Measurements from ENCODE around the gene B4GALNT4. TPM values are rescaled to one million over a fixed set of nuclear protein-coding genes. Genes with fewer than 3 reads are reported as not detected.
"Not testable (repeated sequence)": the region's sequence is repeated elsewhere in the genome, so short reads cannot be mapped to it uniquely, and the experiment has no call there.

Gene B4GALNT4
- total RNA-seq, 1 experiment from 2014 or later: 0.08 TPM

DNA sequence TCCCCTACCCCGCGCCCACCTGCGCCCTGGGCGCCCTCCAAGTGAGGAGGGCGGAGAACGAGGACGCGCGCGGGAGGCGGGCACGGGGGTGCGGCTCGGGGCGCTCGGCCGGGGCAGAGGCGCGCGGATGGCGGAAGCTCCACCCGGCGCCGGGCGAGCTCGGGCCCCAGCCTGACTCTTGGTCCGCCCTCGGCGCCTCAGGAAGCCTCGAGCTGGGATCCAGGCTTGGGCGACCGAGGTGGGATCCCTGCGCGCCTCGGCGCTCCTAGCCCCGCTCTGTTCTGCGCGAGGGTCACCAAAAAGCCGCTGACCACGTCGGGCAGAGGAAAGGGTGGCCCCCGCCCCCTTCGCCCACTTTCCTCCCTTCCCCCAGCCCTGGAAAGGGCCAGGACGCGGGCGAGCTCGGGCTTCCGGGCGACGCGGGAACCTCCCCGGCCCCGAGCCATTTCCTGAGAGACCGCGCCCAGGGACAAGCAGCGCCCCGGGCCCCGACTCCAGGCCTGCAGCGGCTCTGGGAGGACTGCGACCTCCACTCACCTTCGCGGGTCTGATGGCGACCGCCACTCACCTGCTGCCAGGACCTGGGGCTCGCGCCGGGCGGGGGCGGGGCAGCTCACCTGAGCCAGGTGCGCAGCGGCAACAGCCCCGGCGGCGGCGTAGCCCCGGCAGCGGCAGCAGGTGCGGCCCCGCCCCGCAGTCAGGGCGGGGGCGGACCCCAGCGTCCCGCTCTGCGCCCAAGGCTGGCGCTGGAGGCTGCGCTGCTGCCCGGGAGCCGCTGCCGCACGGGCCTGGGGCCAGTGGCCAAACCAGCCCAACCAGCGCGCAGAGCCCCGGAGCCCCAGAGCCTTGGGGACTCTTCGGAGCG is 47.7 kb downstream of the B4GALNT4 start:
- DNase-seq: no peak
- H3K4me3 ChIP-seq: no peak overlapping the region
- no peaks in the 10 kb centered on the region for H3K27me3 ChIP-seq
- no peaks in the 10 kb centered on the region for H3K9me3 ChIP-seq (replicated peaks)
- H3K36me3 ChIP-seq: no peaks in the 10 kb centered on the region
- no peaks in the 10 kb centered on the region for H3K4me1 ChIP-seq
- no peak overlapping the region for H3K27ac ChIP-seq

DNA sequence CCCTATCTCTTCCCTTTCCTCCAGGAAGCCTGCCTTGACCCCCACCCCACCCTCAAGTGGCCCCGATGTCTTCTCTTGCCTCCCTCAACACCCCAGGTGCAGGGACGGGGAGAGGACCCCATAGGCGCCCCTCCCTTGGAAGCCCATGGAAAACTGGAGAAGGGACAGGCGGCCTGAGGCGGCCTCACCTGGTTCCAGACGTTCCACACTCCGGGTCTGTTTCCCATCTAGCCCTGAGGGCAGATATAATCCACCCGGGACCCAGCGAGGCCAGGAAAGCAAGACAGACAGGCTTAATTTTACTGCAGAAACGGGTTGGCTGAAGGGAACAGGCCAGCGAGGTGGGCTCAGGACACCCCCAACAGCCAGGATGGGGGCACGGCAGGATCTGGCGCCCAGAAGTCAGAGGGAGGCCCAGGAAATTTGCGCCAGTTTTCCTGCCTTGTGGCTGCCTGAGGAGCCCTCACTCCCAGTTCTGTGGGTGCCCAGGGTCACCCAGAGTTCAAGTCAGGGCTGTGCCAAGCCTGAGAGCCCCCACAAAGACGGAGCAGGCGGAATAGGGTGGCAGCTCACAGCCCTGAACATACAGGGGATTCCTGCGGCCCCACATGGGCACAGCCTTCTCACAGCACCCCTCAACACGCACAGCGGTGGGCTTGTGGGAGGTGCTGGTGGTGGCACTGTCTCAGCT is 48.5 kb downstream of the B4GALNT4 start:
- Histone ChIP-seq H3K9me3 (replicated peaks) (no peaks in the 10 kb centered on the region), H3K27ac (no peak overlapping the region), H3K4me1 (no peaks in the 10 kb centered on the region), H3K27me3 (no peaks in the 10 kb centered on the region), H3K4me3 (no peak overlapping the region), H3K36me3 (no peaks in the 10 kb centered on the region)
- DNase-seq: no peak

DNA sequence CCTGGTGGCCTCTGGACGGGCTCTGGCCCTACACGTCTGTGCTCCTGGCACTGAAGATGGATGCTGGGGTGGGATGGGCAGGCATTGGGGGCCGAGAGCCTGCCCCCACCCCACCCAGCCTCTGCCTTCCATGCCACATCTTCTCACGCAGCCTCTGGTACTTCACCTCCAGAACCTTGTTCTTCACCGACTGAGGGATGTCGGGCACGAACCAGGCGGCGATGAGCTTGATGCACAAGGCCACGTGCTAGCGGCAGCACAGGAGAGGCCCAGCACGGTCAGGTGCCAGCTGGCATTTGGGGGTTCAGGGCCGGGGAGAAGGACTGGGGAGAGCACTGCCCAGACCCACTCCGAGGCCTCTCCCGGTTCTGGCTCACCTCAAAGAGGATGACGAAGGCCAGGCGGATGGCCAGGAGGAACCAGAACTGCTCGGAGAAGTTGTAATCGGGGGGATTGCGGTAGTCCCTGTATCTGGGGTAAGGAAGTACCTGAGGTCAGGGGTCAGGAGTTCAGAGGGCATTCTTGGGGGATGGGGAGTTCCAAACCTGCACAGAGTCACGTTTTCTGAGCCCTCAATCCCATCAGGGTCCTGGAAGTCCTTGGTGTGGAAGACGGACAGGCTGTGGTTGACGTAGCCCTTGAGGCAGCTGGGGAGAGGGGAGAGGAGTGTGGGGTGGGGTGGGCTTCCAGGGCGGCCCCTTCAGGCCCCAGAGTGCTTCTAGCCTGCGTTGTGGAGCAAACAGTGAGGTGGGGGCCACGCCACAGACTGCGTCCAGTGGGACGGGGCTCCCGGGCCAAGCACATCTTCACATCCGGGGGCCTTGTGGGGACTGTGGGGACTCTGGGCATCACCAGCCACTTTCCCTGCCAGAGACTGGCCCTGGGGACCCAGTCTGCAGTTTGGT is 49.3 kb downstream of the B4GALNT4 start:
- Histone ChIP-seq H3K4me3 (no peak overlapping the region), H3K27me3 (no peaks in the 10 kb centered on the region), H3K36me3 (no peaks in the 10 kb centered on the region), H3K4me1 (no peaks in the 10 kb centered on the region), H3K9me3 (replicated peaks) (no peaks in the 10 kb centered on the region), H3K27ac (no peak overlapping the region)
- no peak for DNase-seq

DNA sequence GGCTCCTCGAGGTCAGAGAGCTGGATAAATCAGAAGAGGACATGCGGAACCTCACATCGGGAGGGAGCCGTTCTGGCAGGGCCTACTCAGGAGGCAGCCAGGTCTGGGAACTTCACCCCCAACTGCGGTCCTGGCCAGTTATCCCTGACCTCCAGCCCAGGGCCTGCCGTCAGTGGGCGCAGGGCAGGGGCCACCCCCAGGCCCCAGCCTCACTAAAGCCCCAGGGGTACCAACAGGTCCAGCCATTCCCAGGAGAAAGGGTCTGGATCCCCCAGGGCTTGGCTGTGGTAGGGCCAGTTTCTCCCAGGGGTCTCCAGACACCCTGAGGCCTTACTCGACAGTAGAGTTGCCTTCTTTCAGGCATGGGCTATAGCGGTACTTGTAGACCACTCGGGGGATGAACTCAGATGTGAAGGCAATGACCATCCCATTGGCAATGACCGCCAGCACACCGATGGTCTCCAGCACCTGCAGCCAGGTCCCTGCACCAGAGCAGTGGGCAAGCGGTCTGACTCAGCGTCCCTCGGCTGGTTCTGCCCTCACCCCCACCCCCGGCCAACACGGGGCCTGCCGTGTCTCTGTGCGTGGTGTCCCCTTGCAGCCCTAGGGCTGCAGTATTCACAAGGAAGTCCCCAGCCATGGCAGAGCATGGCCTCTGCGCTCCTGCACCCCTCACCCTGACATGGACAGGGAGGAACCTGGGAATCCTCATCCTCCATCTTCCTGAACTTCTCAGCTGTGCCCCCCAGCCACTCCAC is 50.1 kb downstream of the B4GALNT4 start:
- no peaks in the 10 kb centered on the region for H3K27me3 ChIP-seq
- DNase-seq: no peak
- no peaks in the 10 kb centered on the region for H3K36me3 ChIP-seq

DNA sequence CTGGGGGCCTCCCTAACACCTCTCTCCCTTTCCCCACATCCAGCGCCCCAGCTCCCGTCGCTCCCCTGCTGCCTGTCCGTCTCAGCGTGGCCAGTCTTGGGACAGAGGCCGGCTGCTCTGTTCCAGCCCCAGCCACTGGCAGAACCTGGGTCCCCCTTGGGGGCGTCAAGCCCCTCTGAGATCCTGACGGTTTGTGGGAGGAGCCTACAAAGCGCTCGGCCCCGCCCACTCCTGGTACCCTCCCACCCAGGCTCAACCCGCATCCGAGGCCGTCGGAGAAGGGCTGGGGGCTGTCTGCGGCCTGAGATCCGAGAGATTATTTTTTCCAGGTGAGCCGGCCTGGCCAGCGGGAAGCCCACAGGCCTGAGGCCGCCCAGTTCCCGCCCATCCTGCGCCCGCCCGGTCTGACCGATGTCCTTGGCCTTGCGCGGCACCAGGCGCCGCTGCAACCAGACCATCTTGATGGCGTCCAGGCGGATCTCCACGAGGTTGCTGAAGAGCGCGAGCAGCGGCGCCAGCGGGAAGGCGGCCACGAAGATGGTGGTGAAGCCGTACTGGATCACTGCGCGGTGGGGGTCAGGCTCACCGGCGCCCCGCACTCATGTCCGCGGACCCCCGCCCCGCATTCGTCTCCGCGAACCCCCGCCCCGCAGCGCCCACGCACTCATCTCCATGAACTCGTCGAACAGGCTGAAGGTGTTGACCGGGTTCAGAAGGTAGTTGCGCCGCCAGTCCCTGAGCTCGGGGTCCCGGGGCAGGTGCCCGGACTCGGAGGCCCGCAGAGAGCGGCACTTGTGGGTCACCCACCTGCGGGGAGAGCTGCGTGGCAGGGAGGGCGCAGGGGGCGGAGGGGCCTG is 51.0 kb downstream of the B4GALNT4 start:
- DNase-seq: no peak
- H3K36me3 ChIP-seq: no peaks in the 10 kb centered on the region
- no peaks in the 10 kb centered on the region for H3K9me3 ChIP-seq (replicated peaks)
- no peak overlapping the region for H3K4me3 ChIP-seq
- H3K4me1 ChIP-seq: no peaks in the 10 kb centered on the region
- H3K27ac ChIP-seq: no peak overlapping the region
- H3K27me3 ChIP-seq: no peaks in the 10 kb centered on the region

More for the DNA sequence above, 50.1 kb downstream of the B4GALNT4 start:
- no peak overlapping the region for H3K27ac ChIP-seq
- no peak overlapping the region for H3K4me3 ChIP-seq
- no peaks in the 10 kb centered on the region for H3K4me1 ChIP-seq
- no peaks in the 10 kb centered on the region for H3K9me3 ChIP-seq (replicated peaks)

DNA sequence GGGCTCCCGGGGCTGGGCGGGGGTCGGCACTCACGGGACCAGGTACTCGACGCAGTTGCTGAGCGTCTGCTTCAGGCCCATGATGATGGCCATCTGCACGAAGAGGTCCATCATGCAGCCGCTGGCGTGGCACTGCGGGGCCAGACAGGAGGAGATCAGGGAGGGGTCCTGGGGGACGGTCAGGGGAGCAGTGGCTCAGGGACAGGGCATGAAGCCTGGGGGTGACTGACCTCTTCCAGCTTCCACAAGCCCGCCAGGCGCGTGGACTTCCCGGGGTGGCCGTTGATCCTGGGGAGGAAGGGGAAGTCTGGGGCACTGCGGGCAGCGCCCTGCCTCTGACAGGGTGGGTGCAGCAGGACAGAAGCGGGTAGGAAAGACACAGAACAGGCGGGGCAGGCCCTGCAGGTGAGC is 51.6 kb downstream of the B4GALNT4 start:
- no peaks in the 10 kb centered on the region for H3K27me3 ChIP-seq
- no peak for DNase-seq

DNA sequence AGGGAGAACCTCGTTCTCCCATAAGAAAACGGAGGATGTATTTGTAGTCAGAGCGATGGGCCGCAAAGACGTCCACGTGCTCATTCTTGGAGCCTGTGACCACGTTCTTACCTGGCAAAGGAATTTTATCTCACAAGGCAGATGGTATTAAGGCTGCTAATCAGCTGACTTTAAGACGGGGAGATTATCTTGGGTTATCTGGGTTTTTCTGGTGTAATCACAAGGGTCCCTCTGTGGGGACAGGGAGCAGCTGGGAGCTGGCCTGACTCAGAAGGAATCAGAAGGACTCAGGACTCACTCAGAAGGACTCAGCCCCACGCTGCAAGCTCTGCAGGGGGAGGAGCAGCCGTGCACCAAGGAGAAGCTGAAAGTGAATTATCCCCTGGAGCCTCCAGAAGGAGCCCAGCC is 53.0 kb downstream of the B4GALNT4 start:
- no peaks in the 10 kb centered on the region for H3K4me1 ChIP-seq
- no peak overlapping the region for H3K4me3 ChIP-seq
- no peak for DNase-seq
- H3K36me3 ChIP-seq: no peaks in the 10 kb centered on the region
- H3K27ac ChIP-seq: no peak overlapping the region
- no peaks in the 10 kb centered on the region for H3K27me3 ChIP-seq
- no peaks in the 10 kb centered on the region for H3K9me3 ChIP-seq (replicated peaks)

More for the DNA sequence above, 51.6 kb downstream of the B4GALNT4 start:
- no peaks in the 10 kb centered on the region for H3K9me3 ChIP-seq (replicated peaks)
- H3K4me1 ChIP-seq: no peaks in the 10 kb centered on the region
- H3K27ac ChIP-seq: no peak overlapping the region
- no peaks in the 10 kb centered on the region for H3K36me3 ChIP-seq
- H3K4me3 ChIP-seq: no peak overlapping the region

DNA sequence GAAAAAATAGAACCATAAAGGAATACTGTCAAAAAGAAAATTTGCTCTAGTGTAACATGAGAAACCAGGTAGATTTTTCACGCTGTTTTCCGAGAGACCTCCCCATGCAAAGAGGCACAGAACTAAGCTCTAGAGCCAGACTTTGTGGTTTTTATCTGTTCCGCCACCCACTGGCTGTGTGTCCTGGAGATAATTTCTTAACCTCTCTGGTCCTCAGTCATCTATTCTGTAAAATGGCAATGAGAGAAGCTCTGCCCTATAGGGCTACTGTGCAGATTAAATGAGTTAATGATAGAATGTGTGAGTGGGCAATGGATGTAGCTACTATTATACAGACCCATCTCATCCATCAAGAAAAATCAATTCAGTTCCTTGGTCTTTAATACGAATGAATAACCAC is 54.9 kb downstream of the B4GALNT4 start:
- DNase-seq: no peak
- no peaks in the 10 kb centered on the region for H3K27me3 ChIP-seq
- no peaks in the 10 kb centered on the region for H3K4me1 ChIP-seq
- H3K4me3 ChIP-seq: no peak overlapping the region
- H3K36me3 ChIP-seq: no peaks in the 10 kb centered on the region
- H3K9me3 ChIP-seq (replicated peaks): no peaks in the 10 kb centered on the region
- no peak overlapping the region for H3K27ac ChIP-seq

DNA sequence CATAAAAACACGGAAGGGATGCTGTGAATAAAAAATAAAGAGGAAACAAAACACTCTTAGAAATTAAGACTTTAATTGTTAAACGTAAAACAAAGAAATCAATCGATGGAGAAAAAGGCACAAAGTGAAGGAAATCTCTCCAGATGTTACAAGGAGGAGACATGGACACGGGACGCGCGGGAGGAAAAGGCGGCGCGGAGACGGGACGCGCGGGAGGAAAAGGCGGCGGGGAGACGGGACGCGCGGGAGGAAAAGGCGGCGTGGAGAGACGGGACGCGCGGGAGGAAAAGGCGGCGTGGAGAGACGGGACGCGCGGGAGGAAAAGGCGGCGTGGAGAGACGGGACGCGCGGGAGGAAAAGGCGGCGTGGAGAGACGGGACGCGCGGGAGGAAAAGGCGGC is 55.5 kb downstream of the B4GALNT4 start:
- H3K27me3 ChIP-seq; H3K36me3 ChIP-seq; H3K9me3 ChIP-seq (replicated peaks); H3K4me1 ChIP-seq; H3K4me3 ChIP-seq; H3K27ac ChIP-seq; DNase-seq: not testable (repeated sequence)

DNA sequence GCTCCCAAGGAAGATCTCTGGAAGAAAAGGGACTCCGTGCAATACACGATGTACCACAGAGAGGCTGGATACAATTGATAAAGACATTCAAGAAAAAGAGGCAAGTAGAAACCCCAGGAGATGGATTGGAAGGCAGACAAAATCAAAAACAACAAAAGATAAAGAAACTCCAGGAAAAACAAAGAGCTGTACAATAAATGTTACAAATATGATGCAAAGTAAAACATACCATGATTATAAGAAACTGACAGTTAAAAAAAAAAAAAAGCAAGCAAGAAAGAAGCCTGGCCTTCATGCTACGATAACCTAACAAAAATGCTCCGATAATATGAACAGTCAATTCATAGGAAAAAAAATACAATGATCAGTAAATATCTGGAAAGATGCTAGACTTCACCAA is 56.0 kb downstream of the B4GALNT4 start:
- Histone ChIP-seq H3K36me3 (no peaks in the 10 kb centered on the region), H3K4me3 (no peak overlapping the region)

DNA sequence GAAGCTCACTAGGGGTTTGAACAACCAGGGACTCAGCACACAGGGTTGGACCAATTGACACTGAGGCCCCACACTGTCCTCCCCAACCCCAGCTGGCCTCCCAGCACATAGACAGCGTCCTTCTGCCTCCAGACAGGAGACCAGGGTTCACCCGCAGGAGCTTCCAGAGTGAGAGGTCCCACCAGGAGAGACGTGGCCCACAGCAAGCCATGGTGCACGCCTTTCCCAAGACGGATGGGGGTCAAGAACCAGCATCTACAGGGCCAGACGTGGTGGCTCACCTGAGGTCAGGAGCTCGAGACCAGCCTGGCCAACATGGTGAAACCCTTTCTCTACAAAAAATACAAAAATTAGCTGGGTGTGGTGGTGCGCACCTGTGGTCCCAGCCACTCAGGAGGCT is 57.6 kb downstream of the B4GALNT4 start:
- DNase-seq: no peak
- no peak overlapping the region for H3K27ac ChIP-seq
- no peaks in the 10 kb centered on the region for H3K36me3 ChIP-seq
- no peaks in the 10 kb centered on the region for H3K9me3 ChIP-seq (replicated peaks)
- no peaks in the 10 kb centered on the region for H3K4me1 ChIP-seq
- H3K4me3 ChIP-seq: no peak overlapping the region
- H3K27me3 ChIP-seq: no peaks in the 10 kb centered on the region

More for the DNA sequence above, 56.0 kb downstream of the B4GALNT4 start:
- Histone ChIP-seq H3K27ac (no peak overlapping the region), H3K27me3 (no peaks in the 10 kb centered on the region), H3K4me1 (no peaks in the 10 kb centered on the region), H3K9me3 (replicated peaks) (no peaks in the 10 kb centered on the region)
- no peak for DNase-seq

DNA sequence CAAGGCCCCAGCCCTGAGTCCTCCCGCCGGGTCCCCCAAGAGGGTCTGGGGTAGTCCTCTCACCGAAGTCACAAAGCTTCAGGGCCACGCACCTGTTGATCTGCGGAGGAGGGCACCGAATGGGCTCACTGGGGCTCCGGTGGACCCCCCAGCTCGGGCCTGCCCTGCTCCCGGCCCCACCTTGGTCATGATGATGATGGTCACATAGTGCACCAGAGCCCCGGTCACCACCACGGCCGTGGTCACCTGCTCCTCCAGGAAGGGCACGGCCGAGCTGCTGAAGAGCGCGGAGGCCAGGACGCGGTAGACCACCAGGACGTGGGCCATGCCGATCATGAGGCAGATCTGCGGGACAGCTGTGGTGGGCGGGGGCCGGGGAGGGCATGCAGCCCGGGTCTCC is 59.0 kb downstream of the B4GALNT4 start:
- no peaks in the 10 kb centered on the region for H3K9me3 ChIP-seq (replicated peaks)
- H3K27ac ChIP-seq: no peak overlapping the region
- no peak for DNase-seq
- H3K4me1 ChIP-seq: no peaks in the 10 kb centered on the region
- H3K4me3 ChIP-seq: no peak overlapping the region
- no peaks in the 10 kb centered on the region for H3K27me3 ChIP-seq
- no peaks in the 10 kb centered on the region for H3K36me3 ChIP-seq

DNA sequence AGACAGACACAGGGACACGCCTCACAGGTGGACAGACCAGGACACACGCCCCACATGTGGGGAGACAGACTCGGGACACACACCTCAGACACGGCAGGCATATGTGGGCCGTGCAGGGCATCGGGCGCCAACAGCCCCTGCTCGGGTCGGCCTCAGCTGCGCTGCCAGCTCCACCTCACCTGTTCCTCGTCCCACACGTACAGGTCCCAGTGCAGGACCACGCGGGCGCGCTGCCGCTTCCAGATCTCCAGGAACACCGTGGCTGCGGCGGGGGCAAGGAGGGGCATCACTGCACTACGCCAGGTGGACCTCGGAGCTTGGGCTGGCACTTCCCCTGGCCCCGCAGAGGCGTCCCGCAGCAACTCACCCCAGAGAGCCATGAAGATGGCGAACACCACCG is 60.1 kb downstream of the B4GALNT4 start:
- no peaks in the 10 kb centered on the region for H3K36me3 ChIP-seq
- DNase-seq: no peak
- no peaks in the 10 kb centered on the region for H3K9me3 ChIP-seq (replicated peaks)
- no peaks in the 10 kb centered on the region for H3K27me3 ChIP-seq
- H3K27ac ChIP-seq: no peak overlapping the region
- H3K4me1 ChIP-seq: no peaks in the 10 kb centered on the region
- H3K4me3 ChIP-seq: no peak overlapping the region

Data from SJCRH30 (cell line).